Activated CD8-positive, alpha-beta memory T cell treated with anti-CD3 and anti-CD28 coated beads, Interleukin-2, amount 10 ng/mL, durations not matched to agents 7 days and 5 days (primary cell): ENCODE data around the gene BCL6B. TPM values are rescaled to one million over a fixed set of nuclear protein-coding genes. Genes with fewer than 3 reads are reported as not detected.
A peak's percentile ranks its signal among the peaks of the same experiment; 100 is the strongest.

ENCODE experiments used
- ATAC-seq: fragments of 150-1000 bp; cut with Tn5 transposase; one replicate; pipeline ENCODE4 v1.10.0; 2021; ENCODE audit warnings: moderate library complexity
- CTCF ChIA-PET: fragments of 350-600 bp; sonication (Branson Sonifier 250); formaldehyde crosslinking; loops from one replicate; lab custom pipeline; 2021; ENCODE audit warnings: antibody characterized with exemption; lab: Charles Lee
- DNase-seq: peaks from one replicate; pipeline ENCODE4 v3.0.0-alpha.2; 2020
- H3K27ac Mint-ChIP-seq: one replicate; pipeline ENCODE4 v1.8.0; 2021; ENCODE audit warnings: mild to moderate bottlenecking, mixed read lengths
- H3K27me3 Mint-ChIP-seq: one replicate; pipeline ENCODE4 v1.8.0; 2021; ENCODE audit warnings: mixed read lengths
- H3K36me3 Mint-ChIP-seq: one replicate; pipeline ENCODE4 v1.8.0; 2021; ENCODE audit warnings: mild to moderate bottlenecking, mixed read lengths
- H3K4me1 Mint-ChIP-seq: one replicate; pipeline ENCODE4 v1.8.0; 2021; ENCODE audit warnings: mixed read lengths
- H3K4me3 Mint-ChIP-seq: one replicate; pipeline ENCODE4 v1.8.0; 2021; ENCODE audit warnings: mild to moderate bottlenecking, moderate library complexity, mixed read lengths
- H3K9me3 Mint-ChIP-seq: one replicate; pipeline ENCODE4 v1.8.0; 2022; ENCODE audit warnings: low read depth, mixed read lengths
- total RNA-seq, 2 experiments: library from RNA; stranded (reverse); gene quantifications; one replicate each; pipeline ENCODE4 v1.2.3, GENCODE V29; 2021

Gene BCL6B
- total RNA-seq, 2 experiments from 2014 or later = 0.85 to 6.7 TPM

DNA sequence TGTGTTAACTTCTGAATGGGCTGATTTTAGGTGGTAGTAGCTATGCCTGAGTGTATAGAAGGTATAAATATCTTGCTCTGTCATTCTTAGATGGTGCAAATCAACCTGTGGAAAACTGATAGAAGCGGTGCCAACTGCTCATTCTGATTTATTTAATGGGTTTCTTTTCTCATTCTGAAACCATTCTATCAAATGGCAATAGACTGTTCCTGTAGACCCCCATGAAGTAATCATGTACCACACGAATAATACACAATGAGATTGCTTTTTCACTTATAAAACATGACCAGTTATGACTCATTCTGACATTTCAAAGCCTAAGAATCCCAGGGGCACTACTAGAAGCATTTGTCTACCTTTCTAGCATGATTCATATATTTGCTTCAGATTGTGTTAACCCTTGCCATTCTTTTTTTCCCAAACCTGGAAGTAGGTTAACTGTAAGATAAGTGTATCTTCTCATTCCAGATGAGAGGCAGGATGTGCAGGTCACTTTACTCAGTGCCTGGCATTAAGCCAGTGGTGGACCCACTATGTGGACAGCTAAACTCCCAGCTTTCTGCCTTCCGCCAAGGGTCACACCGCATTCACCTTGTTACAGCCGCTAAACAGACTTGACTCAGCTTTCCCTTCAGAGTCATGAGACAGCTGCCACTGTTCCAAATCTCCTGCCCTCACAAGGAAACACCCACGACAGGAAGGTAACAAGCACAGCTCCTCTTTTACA lies 37.5 kb downstream of the BCL6B start:
- DNase-seq (no peak), ATAC-seq (peak; percentile 16)
- Mint-ChIP-seq H3K4me1 (no peaks in the 10 kb centered on the region), H3K27ac (no peak overlapping the region), H3K9me3 (no peaks in the 10 kb centered on the region), H3K36me3 (no peaks in the 10 kb centered on the region), H3K4me3 (no peak overlapping the region), H3K27me3 (peaks cover 10% of the 10 kb centered on the region)
- CTCF ChIA-PET = interaction anchor here (1.3 kb wide), 1 partner anchor 72 kb away, joined by 3 read pairs; no protein-coding TSS in a partner anchor

DNA sequence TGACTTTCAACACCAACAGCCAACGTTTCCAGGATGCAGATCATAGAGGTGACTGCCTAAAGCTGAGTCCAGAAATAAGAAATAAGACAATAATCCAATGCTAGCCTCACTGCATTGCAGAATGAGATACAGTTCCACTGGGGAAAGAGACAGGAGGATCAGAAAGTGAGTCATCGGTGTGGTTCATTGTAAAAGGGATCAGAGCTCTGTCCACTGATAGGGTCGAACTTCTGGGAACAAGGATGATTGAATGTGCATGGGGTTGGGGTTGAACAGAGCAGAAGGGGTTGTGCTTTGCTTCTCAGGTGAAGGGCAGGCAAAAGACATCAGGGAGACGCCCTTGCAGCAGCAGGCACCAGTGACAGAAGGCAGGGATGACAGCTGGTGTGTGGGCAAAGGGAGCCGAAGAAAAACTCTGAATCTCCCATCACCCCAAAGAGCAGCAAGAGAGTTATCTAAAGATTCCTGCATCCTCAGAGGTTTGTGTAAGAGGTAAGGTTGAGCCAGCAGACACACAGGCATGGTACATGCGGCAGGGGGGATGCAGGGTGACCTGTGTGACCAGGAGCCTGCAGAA lies 40.8 kb downstream of the BCL6B start:
- H3K36me3 Mint-ChIP-seq = no peaks in the 10 kb centered on the region
- no peaks in the 10 kb centered on the region for H3K4me1 Mint-ChIP-seq
- CTCF ChIA-PET = interaction anchor here (1.5 kb wide), 1 partner anchor 70 kb away, joined by 5 read pairs; no protein-coding TSS in a partner anchor

GRCh38 chr17:7064261-7064660 lies 41.4 kb downstream of the BCL6B start:
- DNase-seq = no peak
- CTCF ChIA-PET = no interaction called here
- H3K4me1 Mint-ChIP-seq = no peaks in the 10 kb centered on the region
- H3K36me3 Mint-ChIP-seq = no peaks in the 10 kb centered on the region
- H3K4me3 Mint-ChIP-seq = no peak overlapping the region
- H3K27me3 Mint-ChIP-seq = peaks cover 11% of the 10 kb centered on the region
- ATAC-seq = no peak
- no peak overlapping the region for H3K27ac Mint-ChIP-seq
- peaks cover 10% of the 10 kb centered on the region for H3K9me3 Mint-ChIP-seq

More for the DNA sequence above, 40.8 kb downstream of the BCL6B start:
- Mint-ChIP-seq H3K27ac (no peak overlapping the region), H3K4me3 (no peak overlapping the region), H3K27me3 (peaks cover 11% of the 10 kb centered on the region), H3K9me3 (peaks cover 5% of the 10 kb centered on the region)
- ATAC-seq (no peak), DNase-seq (no peak)

- Mint-ChIP-seq H3K27me3 (peaks cover 16% of the 10 kb centered on the region), H3K27ac (no peak overlapping the region), H3K9me3 (peaks cover 10% of the 10 kb centered on the region), H3K4me1 (no peaks in the 10 kb centered on the region), H3K4me3 (no peak overlapping the region), H3K36me3 (no peaks in the 10 kb centered on the region)
- CTCF ChIA-PET = interaction anchor here (1.8 kb wide), 1 partner anchor 15 kb away, joined by 4 read pairs; no protein-coding TSS in a partner anchor
- DNase-seq = no peak
- ATAC-seq = no peak
These were observed 44.3 kb downstream of the BCL6B start for GRCh38 chr17:7067198-7067597.

- DNase-seq (no peak), ATAC-seq (no peak)
- Mint-ChIP-seq H3K36me3 (no peaks in the 10 kb centered on the region), H3K4me1 (no peaks in the 10 kb centered on the region), H3K27ac (no peak overlapping the region), H3K27me3 (peaks cover 15% of the 10 kb centered on the region), H3K4me3 (no peak overlapping the region), H3K9me3 (peaks cover 10% of the 10 kb centered on the region)
- CTCF ChIA-PET = interaction anchor here (1.8 kb wide), 1 partner anchor 16 kb away, joined by 4 read pairs; no protein-coding TSS in a partner anchor
These were observed 45.4 kb downstream of the BCL6B start for GRCh38 chr17:7068268-7068667.

DNA sequence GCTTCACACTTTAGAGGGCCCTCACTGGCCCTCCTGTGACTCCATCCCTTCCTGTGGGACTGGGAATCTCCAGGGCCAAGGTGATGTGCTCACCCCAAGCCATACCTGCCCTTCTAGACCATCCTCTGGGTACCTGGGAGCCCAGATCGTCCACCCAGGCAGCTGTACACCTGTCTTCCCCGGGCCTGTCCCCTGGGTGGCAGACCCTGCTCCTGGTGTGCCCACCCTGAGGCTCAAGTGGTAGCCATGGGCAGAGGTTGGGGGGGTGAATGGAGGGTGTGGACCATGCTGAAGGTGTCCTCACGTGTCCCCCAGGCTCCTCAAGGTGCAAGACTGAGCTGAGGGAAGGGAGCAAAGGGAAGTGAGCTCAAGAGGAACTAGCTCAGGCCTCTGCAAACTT lies 47.9 kb downstream of the BCL6B start:
- DNase-seq = no peak
- H3K27ac Mint-ChIP-seq = no peak overlapping the region
- no peak overlapping the region for H3K4me3 Mint-ChIP-seq
- peaks cover 20% of the 10 kb centered on the region for H3K27me3 Mint-ChIP-seq
- H3K9me3 Mint-ChIP-seq = peaks cover 10% of the 10 kb centered on the region
- CTCF ChIA-PET = interaction anchor here (0.6 kb wide), 1 partner anchor 32 kb away, joined by 3 read pairs; no protein-coding TSS in a partner anchor
- no peak for ATAC-seq
- no peaks in the 10 kb centered on the region for H3K4me1 Mint-ChIP-seq
- no peaks in the 10 kb centered on the region for H3K36me3 Mint-ChIP-seq

DNA sequence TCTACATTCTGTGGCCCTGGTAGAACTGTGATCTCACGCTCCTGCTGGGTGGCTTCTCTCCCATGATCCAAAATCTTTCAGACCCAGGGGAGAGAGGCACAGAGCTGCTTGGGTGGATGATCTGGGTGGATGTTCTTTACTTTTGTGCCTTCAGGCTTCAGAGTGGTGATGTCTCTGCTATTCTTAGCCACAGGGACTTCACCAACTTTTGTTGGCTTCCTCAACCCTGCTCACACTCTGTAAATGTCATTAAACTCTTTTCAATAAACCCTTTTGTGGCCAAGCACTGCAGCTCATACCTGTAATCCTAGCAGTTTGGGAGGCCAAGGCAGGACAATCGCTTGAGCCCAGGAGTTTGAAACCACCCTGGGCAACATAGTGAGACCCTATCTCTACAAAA lies 49.6 kb downstream of the BCL6B start:
- ATAC-seq (no peak), DNase-seq (no peak)
- CTCF ChIA-PET = interaction anchor here (0.8 to 1.0 kb wide), 3 partner anchors 10 to 161 kb away, joined by 3 to 6 read pairs (median 4); no protein-coding TSS in a partner anchor
- H3K27me3 Mint-ChIP-seq = peaks cover 22% of the 10 kb centered on the region
- peaks cover 10% of the 10 kb centered on the region for H3K9me3 Mint-ChIP-seq
- no peaks in the 10 kb centered on the region for H3K4me1 Mint-ChIP-seq
- H3K27ac Mint-ChIP-seq = no peak overlapping the region
- no peaks in the 10 kb centered on the region for H3K36me3 Mint-ChIP-seq
- H3K4me3 Mint-ChIP-seq = no peak overlapping the region

GRCh38 chr17:7074931-7075330 lies 52.1 kb downstream of the BCL6B start:
- Mint-ChIP-seq H3K27ac (no peak overlapping the region), H3K4me1 (no peaks in the 10 kb centered on the region)
- no peak for ATAC-seq

DNA sequence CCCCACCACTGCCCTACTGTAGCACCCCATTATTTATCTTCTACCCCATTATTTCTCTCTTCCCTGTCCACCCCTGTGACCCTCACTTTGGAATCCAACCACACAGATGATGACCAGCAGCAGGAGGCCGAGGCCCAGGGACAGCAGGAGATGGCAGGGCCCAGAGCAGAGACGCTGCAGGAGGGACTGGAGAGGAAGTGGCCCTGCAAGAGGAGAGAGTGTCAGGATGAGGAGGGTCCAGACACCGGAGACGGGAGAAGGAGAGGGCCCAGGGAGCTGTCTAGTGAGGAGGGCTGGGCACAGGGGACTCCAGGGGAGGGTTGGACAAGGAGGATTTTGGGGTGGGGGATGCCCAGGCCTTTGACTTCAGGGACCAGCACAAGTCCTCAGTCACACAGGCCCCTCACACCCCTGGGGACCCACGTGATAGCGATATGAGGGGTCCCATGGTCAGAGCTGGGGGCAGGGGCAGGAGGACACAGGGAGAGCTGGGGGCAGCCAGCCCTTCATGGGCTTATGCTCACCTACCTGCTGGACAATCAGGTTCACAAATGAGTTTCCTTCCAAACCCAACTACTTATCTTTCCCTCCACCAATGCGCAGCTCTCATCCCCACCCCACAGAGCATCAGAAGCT lies 55.2 kb downstream of the BCL6B start:
- Mint-ChIP-seq H3K9me3 (no peaks in the 10 kb centered on the region), H3K27me3 (peaks cover 33% of the 10 kb centered on the region), H3K4me3 (no peak overlapping the region), H3K27ac (no peak overlapping the region), H3K4me1 (peaks cover 19% of the 10 kb centered on the region), H3K36me3 (no peaks in the 10 kb centered on the region)
- ATAC-seq = no peak
- CTCF ChIA-PET = interaction anchor here (0.8 to 1.5 kb wide), 2 partner anchors 13 to 55 kb away, joined by 3 read pairs; no protein-coding TSS in a partner anchor
- DNase-seq = no peak

More at GRCh38 chr17:7074931-7075330, 52.1 kb downstream of the BCL6B start:
- Mint-ChIP-seq H3K9me3 (no peaks in the 10 kb centered on the region), H3K27me3 (peaks cover 20% of the 10 kb centered on the region), H3K36me3 (no peaks in the 10 kb centered on the region), H3K4me3 (no peak overlapping the region)
- CTCF ChIA-PET = interaction anchor here (0.8 kb wide), 1 partner anchor 59 kb away, joined by 5 read pairs; no protein-coding TSS in a partner anchor
- DNase-seq = no peak

GRCh38 chr17:7078711-7079110 lies 55.9 kb downstream of the BCL6B start:
- CTCF ChIA-PET = interaction anchor here (0.8 to 1.5 kb wide), 2 partner anchors 12 to 55 kb away, joined by 3 read pairs; no protein-coding TSS in a partner anchor
- Mint-ChIP-seq H3K4me1 (peaks cover 24% of the 10 kb centered on the region), H3K36me3 (no peaks in the 10 kb centered on the region), H3K4me3 (no peak overlapping the region), H3K27ac (no peak overlapping the region), H3K9me3 (no peaks in the 10 kb centered on the region), H3K27me3 (peaks cover 36% of the 10 kb centered on the region)
- ATAC-seq (no peak), DNase-seq (no peak)

Other genes starting within 250 kb of the BCL6B start
- gene FBXO39, start 246.8 kb upstream of the BCL6B start, total RNA-seq = 1 to 10 TPM in 1 of 2 experiments, under 1 TPM in 1; 0.42 to 1.5 TPM
- not detected for gene TEKT1, start 191.3 kb upstream of the BCL6B start, total RNA-seq
- gene ALOX12, start 27.0 kb upstream of the BCL6B start, total RNA-seq = not detected
- gene RNASEK, start 10.4 kb upstream of the BCL6B start, total RNA-seq = 100 to 1,000 TPM; 121 to 205 TPM
- gene SLC16A13, start 13.0 kb downstream of the BCL6B start, total RNA-seq = 10 to 100 TPM; 19.0 to 34.1 TPM
- 1 to 10 TPM; 1.2 to 1.3 TPM for gene SLC16A11, start 21.0 kb downstream of the BCL6B start, total RNA-seq
- not detected for gene CLEC10A, start 57.2 kb downstream of the BCL6B start, total RNA-seq
- not detected for gene ASGR2, start 91.8 kb downstream of the BCL6B start, total RNA-seq
- under 1 TPM; 0.35 to 0.38 TPM for gene ASGR1, start 156.3 kb downstream of the BCL6B start, total RNA-seq
- gene DLG4, start 196.8 kb downstream of the BCL6B start, total RNA-seq = 1 to 10 TPM; 4.9 to 5.3 TPM
- gene ACADVL, start 196.9 kb downstream of the BCL6B start, total RNA-seq = 100 to 1,000 TPM; 411 to 423 TPM
- gene DVL2, start 211.5 kb downstream of the BCL6B start, total RNA-seq = 10 to 100 TPM; 52.7 to 62.0 TPM
- gene PHF23, start 216.4 kb downstream of the BCL6B start, total RNA-seq = 10 to 100 TPM; 42.1 to 53.2 TPM
- 100 to 1,000 TPM; 207 to 231 TPM for gene GABARAP, start 219.4 kb downstream of the BCL6B start, total RNA-seq
- gene CTDNEP1, start 228.7 kb downstream of the BCL6B start, total RNA-seq = 100 to 1,000 TPM; 162 to 192 TPM
- gene ELP5, start 229.2 kb downstream of the BCL6B start, total RNA-seq = 10 to 100 TPM; 56.5 to 70.4 TPM
- gene CLDN7, start 239.4 kb downstream of the BCL6B start, total RNA-seq = 1 to 10 TPM in 1 of 2 experiments, under 1 TPM in 1; 0.66 to 1.9 TPM